Mucosa of gallbladder (tissue), 1 donor: ENCODE measurements around the gene CYP2J2. TPM values are rescaled to one million over a fixed set of nuclear protein-coding genes. Genes with fewer than 3 reads are reported as not detected.
"Not testable (repeated sequence)": the region's sequence is repeated elsewhere in the genome, so short reads cannot be mapped to it uniquely, and the experiment has no call there.

Experiments used
- DNase-seq: peaks from one replicate; pipeline ENCODE4 v3.0.0-alpha.2; 2020; ENCODE audit warnings: low spot score
- total RNA-seq: library from RNA; stranded (reverse); gene quantifications from one replicate; pipeline ENCODE4 v1.2.1, GENCODE V29; 2021
- donor health status: DM: no; HTN: no; CAD: no.

The CYP2J2 gene
- total RNA-seq, 1 donor from 2014 or later = 14.6 TPM

GRCh38 chr1:59877108-59877682 is 49.4 kb downstream of the CYP2J2 start:
- no peak for DNase-seq

GRCh38 chr1:59871746-59872145 is 54.8 kb downstream of the CYP2J2 start:
- no peak for DNase-seq

- DNase-seq = no peak
These were observed 60.1 kb downstream of the CYP2J2 start for GRCh38 chr1:59866462-59866861.

GRCh38 chr1:59857679-59858354 is 68.8 kb downstream of the CYP2J2 start:
- DNase-seq = no peak

GRCh38 chr1:59856725-59857338 is 69.7 kb downstream of the CYP2J2 start:
- DNase-seq = peak; percentile 39

- not testable (repeated sequence) for DNase-seq
These were observed 71.3 kb downstream of the CYP2J2 start for GRCh38 chr1:59855297-59855696.

- no peak for DNase-seq
These were observed 74.5 kb downstream of the CYP2J2 start for GRCh38 chr1:59852117-59852516.

- DNase-seq = no peak
These were observed 79.7 kb downstream of the CYP2J2 start for GRCh38 chr1:59846895-59847282.

GRCh38 chr1:59846209-59846894 is 80.2 kb downstream of the CYP2J2 start:
- DNase-seq = no peak

- DNase-seq = no peak
These were observed 81.5 kb downstream of the CYP2J2 start for GRCh38 chr1:59845091-59845490.

Other genes starting within 250 kb of the CYP2J2 start
- 29.5 TPM for gene HOOK1, start 111.8 kb downstream of the CYP2J2 start, total RNA-seq
- not detected for gene C1orf87, start 147.0 kb upstream of the CYP2J2 start, total RNA-seq